K562 (cell line): Measurements from ENCODE around the gene TRAF3IP1. TPM values are rescaled to one million over a fixed set of nuclear protein-coding genes. Genes with fewer than 3 reads are reported as not detected.

Experiments used
- CBFA2T3 ChIP-seq: fragments of 450-650 bp; IDR thresholded peaks from 2 replicates; pipeline ENCODE4 v1.6.1; 2017
- CREM ChIP-seq: IDR thresholded peaks from 2 replicates; pipeline ENCODE4 v1.6.1; 2014; ENCODE audit warnings: antibody characterized with exemption, low read depth
- PRMT5 ChIP-seq: sonication (generic); formaldehyde crosslinking; IDR thresholded peaks from 2 replicates; pipeline ENCODE4 v1.5.0; 2020; ENCODE audit warnings: missing genetic modification reagents
- PTRF ChIP-seq: fragments of 450-650 bp; IDR thresholded peaks from 2 replicates; pipeline ENCODE4 v1.6.1; 2016; ENCODE audit warnings: mild to moderate bottlenecking, missing genetic modification characterization, missing compliant biosample characterization
- RBM39 ChIP-seq: fragments of 200-400 bp; formaldehyde crosslinking; optimal IDR thresholded peaks from 2 replicates; pipeline ENCODE3; 2018; ENCODE audit warnings: low read depth, low read length
- polyA plus RNA-seq, 8 experiments: library from polyadenylated mRNA; depleted of rRNA in 4 of 8; stranded (reverse) in 5 of 8; unstranded in 3 of 8; fragments of >200 nt; fragmentation: Nextera tagmentation in 2 of 8; fragmentation: Illumina TruSeq in 1 of 8; extraction: Ambion mirVana in 2 of 8; extraction: Trizol in 1 of 8; gene quantifications; 2 replicates each; pipeline versions ENCODE4 v1.2.1 to v1.2.3, GENCODE V29; 2011 to 2014; ENCODE audit warnings: inconsistent platforms in 1 of 8, missing spikeins in 1 of 8
- small RNA-seq: library from RNA; depleted of rRNA; stranded (forward); fragments of <200 nt; gene quantifications from one replicate; pipeline ENCODE3, GENCODE V24; 2014
- total RNA-seq, 7 experiments: library from RNA; depleted of rRNA in 6 of 7; stranded (reverse); fragments of >200 nt in 6 of 7; fragmentation: Illumina TruSeq in 2 of 7; extraction: Trizol in 2 of 7; gene quantifications; 2 replicates each; pipeline versions ENCODE4 v1.2.1 to v1.2.3, GENCODE V29; 2011 to 2021; ENCODE audit warnings: low replicate concordance in 1 of 7

The TRAF3IP1 gene
- total and polyA plus RNA-seq, 9 of the 15 experiments (the other 6 are each of a cell fraction or from before 2014, with no cell fraction given): 1.3 to 7.4 (median 3.4) TPM

GRCh38 chr2:238450440-238450861, 130.1 kb downstream of the TRAF3IP1 start (continued):
- TF ChIP-seq CREM (no peak), PRMT5 (CRISPR knock-in tag) (no peak), RBM39 (no peak), PTRF (tag) (no peak), CBFA2T3 (no peak)

Small RNAs within 50 kb of the gene (small RNA-seq; reads per million reads assigned to genes)
- gene RNU6-234P: not detected

Other genes starting within 250 kb of the TRAF3IP1 start
- 0.04 and 0.09 TPM in 2 replicates for gene ESPNL, start 220.2 kb upstream of the TRAF3IP1 start, total RNA-seq (2014; rRNA removed)
- gene ESPNL, start 220.2 kb upstream of the TRAF3IP1 start, total RNA-seq (2014; rRNA removed; fragmentation: Illumina TruSeq; extraction: Trizol): not detected in 2 replicates
- gene ESPNL, start 220.2 kb upstream of the TRAF3IP1 start, total RNA-seq (2015; rRNA removed; fragmentation: Illumina TruSeq; extraction: Trizol): 0.04 TPM in 2 replicates
- gene ESPNL, start 220.2 kb upstream of the TRAF3IP1 start, total RNA-seq (2021): 0.04 and 0.09 TPM in 2 replicates
- 0.04 and 0.07 TPM in 2 replicates for gene ESPNL, start 220.2 kb upstream of the TRAF3IP1 start, polyA plus RNA-seq (2011; rRNA removed)
- 0.03 and 0.08 TPM in 2 replicates for gene ESPNL, start 220.2 kb upstream of the TRAF3IP1 start, polyA plus RNA-seq (2014; fragmentation: Illumina TruSeq; extraction: Trizol)
- not detected for gene ESPNL, start 220.2 kb upstream of the TRAF3IP1 start, polyA plus RNA-seq (2014; fragmentation: Nextera tagmentation; extraction: Ambion mirVana)
- 0.05 TPM in 1 of 2 replicates, not detected in the other for gene ESPNL, start 220.2 kb upstream of the TRAF3IP1 start, polyA plus RNA-seq (2014; rRNA removed)
- gene KLHL30, start 181.8 kb upstream of the TRAF3IP1 start, total RNA-seq (2014; rRNA removed): not detected in 2 replicates
- gene KLHL30, start 181.8 kb upstream of the TRAF3IP1 start, total RNA-seq (2014; rRNA removed; fragmentation: Illumina TruSeq; extraction: Trizol): not detected in 2 replicates
- gene KLHL30, start 181.8 kb upstream of the TRAF3IP1 start, total RNA-seq (2015; rRNA removed; fragmentation: Illumina TruSeq; extraction: Trizol): not detected in 2 replicates
- gene KLHL30, start 181.8 kb upstream of the TRAF3IP1 start, total RNA-seq (2021): 0.04 TPM in 1 of 2 replicates, not detected in the other
- 0.03 TPM in 1 of 2 replicates, not detected in the other for gene KLHL30, start 181.8 kb upstream of the TRAF3IP1 start, polyA plus RNA-seq (2011; rRNA removed)
- gene KLHL30, start 181.8 kb upstream of the TRAF3IP1 start, polyA plus RNA-seq (2014; fragmentation: Illumina TruSeq; extraction: Trizol): not detected in 2 replicates
- not detected for gene KLHL30, start 181.8 kb upstream of the TRAF3IP1 start, polyA plus RNA-seq (2014; fragmentation: Nextera tagmentation; extraction: Ambion mirVana)
- gene KLHL30, start 181.8 kb upstream of the TRAF3IP1 start, polyA plus RNA-seq (2014; rRNA removed): not detected in 2 replicates
- 4.1 and 5.8 TPM in 2 replicates for gene ERFE, start 161.5 kb upstream of the TRAF3IP1 start, total RNA-seq (2014; rRNA removed)
- gene ERFE, start 161.5 kb upstream of the TRAF3IP1 start, total RNA-seq (2014; rRNA removed; fragmentation: Illumina TruSeq; extraction: Trizol): 2.5 and 3.7 TPM in 2 replicates
- gene ERFE, start 161.5 kb upstream of the TRAF3IP1 start, total RNA-seq (2015; rRNA removed; fragmentation: Illumina TruSeq; extraction: Trizol): 1.0 and 1.1 TPM in 2 replicates
- 6.5 and 6.7 TPM in 2 replicates for gene ERFE, start 161.5 kb upstream of the TRAF3IP1 start, total RNA-seq (2021)
- gene ERFE, start 161.5 kb upstream of the TRAF3IP1 start, polyA plus RNA-seq (2011; rRNA removed): 2.5 and 3.1 TPM in 2 replicates
- 5.2 and 5.4 TPM in 2 replicates for gene ERFE, start 161.5 kb upstream of the TRAF3IP1 start, polyA plus RNA-seq (2014; fragmentation: Illumina TruSeq; extraction: Trizol)
- 1 to 10 TPM in 1 of 2 experiments, under 1 TPM in 1; 0.55 to 1.1 TPM for gene ERFE, start 161.5 kb upstream of the TRAF3IP1 start, polyA plus RNA-seq (2014; fragmentation: Nextera tagmentation; extraction: Ambion mirVana)
- gene ERFE, start 161.5 kb upstream of the TRAF3IP1 start, polyA plus RNA-seq (2014; rRNA removed): 7.1 and 8.2 TPM in 2 replicates
- 20.6 and 25.5 TPM in 2 replicates for gene ILKAP, start 116.8 kb upstream of the TRAF3IP1 start, total RNA-seq (2014; rRNA removed)
- 19.4 and 20.7 TPM in 2 replicates for gene ILKAP, start 116.8 kb upstream of the TRAF3IP1 start, total RNA-seq (2014; rRNA removed; fragmentation: Illumina TruSeq; extraction: Trizol)
- gene ILKAP, start 116.8 kb upstream of the TRAF3IP1 start, total RNA-seq (2015; rRNA removed; fragmentation: Illumina TruSeq; extraction: Trizol): 17.8 and 18.8 TPM in 2 replicates
- gene ILKAP, start 116.8 kb upstream of the TRAF3IP1 start, total RNA-seq (2021): 29.4 and 31.8 TPM in 2 replicates
- gene ILKAP, start 116.8 kb upstream of the TRAF3IP1 start, polyA plus RNA-seq (2011; rRNA removed): 25.1 and 31.7 TPM in 2 replicates
- gene ILKAP, start 116.8 kb upstream of the TRAF3IP1 start, polyA plus RNA-seq (2014; fragmentation: Illumina TruSeq; extraction: Trizol): 24.8 and 25.0 TPM in 2 replicates
- gene ILKAP, start 116.8 kb upstream of the TRAF3IP1 start, polyA plus RNA-seq (2014; fragmentation: Nextera tagmentation; extraction: Ambion mirVana): 1 to 10 TPM; 3.1 to 5.6 TPM
- 43.9 and 46.7 TPM in 2 replicates for gene ILKAP, start 116.8 kb upstream of the TRAF3IP1 start, polyA plus RNA-seq (2014; rRNA removed)
- 110 and 166 TPM in 2 replicates for gene HES6, start 80.5 kb upstream of the TRAF3IP1 start, total RNA-seq (2014; rRNA removed)
- 12.8 and 17.8 TPM in 2 replicates for gene HES6, start 80.5 kb upstream of the TRAF3IP1 start, total RNA-seq (2014; rRNA removed; fragmentation: Illumina TruSeq; extraction: Trizol)
- 29.2 and 31.2 TPM in 2 replicates for gene HES6, start 80.5 kb upstream of the TRAF3IP1 start, total RNA-seq (2015; rRNA removed; fragmentation: Illumina TruSeq; extraction: Trizol)
- gene HES6, start 80.5 kb upstream of the TRAF3IP1 start, total RNA-seq (2021): 123 and 133 TPM in 2 replicates
- 34.9 and 45.1 TPM in 2 replicates for gene HES6, start 80.5 kb upstream of the TRAF3IP1 start, polyA plus RNA-seq (2011; rRNA removed)
- 20.0 and 27.6 TPM in 2 replicates for gene HES6, start 80.5 kb upstream of the TRAF3IP1 start, polyA plus RNA-seq (2014; fragmentation: Illumina TruSeq; extraction: Trizol)
- 1 to 10 TPM; 6.2 to 9.0 TPM for gene HES6, start 80.5 kb upstream of the TRAF3IP1 start, polyA plus RNA-seq (2014; fragmentation: Nextera tagmentation; extraction: Ambion mirVana)
- gene HES6, start 80.5 kb upstream of the TRAF3IP1 start, polyA plus RNA-seq (2014; rRNA removed): 131 and 180 TPM in 2 replicates
- 3.9 and 4.7 TPM in 2 replicates for gene PER2, start 31.9 kb upstream of the TRAF3IP1 start, total RNA-seq (2014; rRNA removed)
- gene PER2, start 31.9 kb upstream of the TRAF3IP1 start, total RNA-seq (2014; rRNA removed; fragmentation: Illumina TruSeq; extraction: Trizol): 2.8 and 3.5 TPM in 2 replicates
- gene PER2, start 31.9 kb upstream of the TRAF3IP1 start, total RNA-seq (2015; rRNA removed; fragmentation: Illumina TruSeq; extraction: Trizol): 2.5 and 2.6 TPM in 2 replicates
- 7.7 and 10.3 TPM in 2 replicates for gene PER2, start 31.9 kb upstream of the TRAF3IP1 start, total RNA-seq (2021)
- 2.4 and 3.1 TPM in 2 replicates for gene PER2, start 31.9 kb upstream of the TRAF3IP1 start, polyA plus RNA-seq (2011; rRNA removed)
- gene PER2, start 31.9 kb upstream of the TRAF3IP1 start, polyA plus RNA-seq (2014; fragmentation: Illumina TruSeq; extraction: Trizol): 3.3 and 4.1 TPM in 2 replicates
- gene PER2, start 31.9 kb upstream of the TRAF3IP1 start, polyA plus RNA-seq (2014; fragmentation: Nextera tagmentation; extraction: Ambion mirVana): 1 to 10 TPM; 1.1 to 1.8 TPM
- gene PER2, start 31.9 kb upstream of the TRAF3IP1 start, polyA plus RNA-seq (2014; rRNA removed): 2.9 and 3.1 TPM in 2 replicates
- gene ASB1, start 106.4 kb downstream of the TRAF3IP1 start, total RNA-seq (2014; rRNA removed): 32.0 and 37.5 TPM in 2 replicates
- 17.5 and 18.0 TPM in 2 replicates for gene ASB1, start 106.4 kb downstream of the TRAF3IP1 start, total RNA-seq (2014; rRNA removed; fragmentation: Illumina TruSeq; extraction: Trizol)
- 18.2 and 20.1 TPM in 2 replicates for gene ASB1, start 106.4 kb downstream of the TRAF3IP1 start, total RNA-seq (2015; rRNA removed; fragmentation: Illumina TruSeq; extraction: Trizol)
- 35.5 and 37.7 TPM in 2 replicates for gene ASB1, start 106.4 kb downstream of the TRAF3IP1 start, total RNA-seq (2021)
- gene ASB1, start 106.4 kb downstream of the TRAF3IP1 start, polyA plus RNA-seq (2011; rRNA removed): 23.9 and 26.4 TPM in 2 replicates
- gene ASB1, start 106.4 kb downstream of the TRAF3IP1 start, polyA plus RNA-seq (2014; fragmentation: Illumina TruSeq; extraction: Trizol): 27.5 and 34.9 TPM in 2 replicates
- gene ASB1, start 106.4 kb downstream of the TRAF3IP1 start, polyA plus RNA-seq (2014; fragmentation: Nextera tagmentation; extraction: Ambion mirVana): 1 to 10 TPM; 6.3 to 8.7 TPM
- gene ASB1, start 106.4 kb downstream of the TRAF3IP1 start, polyA plus RNA-seq (2014; rRNA removed): 33.1 and 42.1 TPM in 2 replicates